Panc1 (cell line): ENCODE measurements around the gene AFF3. TPM values are rescaled to one million over a fixed set of nuclear protein-coding genes. Genes with fewer than 3 reads are reported as not detected.

Experiments used
- ATAC-seq: fragments of 200-7000 bp; cut with Tn5 transposase; 2 replicates; pipeline ENCODE4 v1.9.1; 2020; ENCODE audit warnings: mild to moderate bottlenecking, moderate library complexity
- BruUV-seq: library from RNA; stranded (reverse); fragments of 400-500 nt; replicated peaks from 2 replicates; lab custom pipeline; 2021; lab: Mats Ljungman, UMichigan
- CTCF ChIA-PET: fragments of 300-600 bp; sonication (Branson Sonifier 250); formaldehyde crosslinking; loops from one replicate; lab custom pipeline; 2022; ENCODE audit warnings: antibody characterized with exemption; lab: Charles Lee
- POLR2A ChIA-PET: fragments of 300-600 bp; sonication (Branson Sonifier 250); formaldehyde crosslinking; loops from one replicate; lab custom pipeline; 2022; ENCODE audit warnings: antibody characterized with exemption; lab: Charles Lee
- DNase-seq: peaks from one replicate; pipeline ENCODE4 v3.0.0-alpha.2; 2010; ENCODE audit warnings: low read depth, low spot score
- H3K27ac ChIP-seq: 2 replicates; pipeline ENCODE4 v1.5.1; 2011; ENCODE audit warnings: mild to moderate bottlenecking, low read length, inconsistent platforms
- H3K27me3 ChIP-seq: fragments of 200-500 bp; sonication (Bioruptor generic); 2 replicates; pipeline ENCODE4 v1.6.0; 2014; ENCODE audit warnings: low read length, inconsistent platforms; ENCODE audit not compliant: control insufficient read depth, insufficient read depth
- H3K36me3 ChIP-seq: fragments of 200-500 bp; sonication (Bioruptor generic); 2 replicates; pipeline ENCODE4 v1.5.1; 2014; ENCODE audit warnings: inconsistent platforms, mild to moderate bottlenecking, low read length, moderate library complexity; ENCODE audit not compliant: control insufficient read depth, insufficient read depth
- H3K4me1 ChIP-seq: 2 replicates; pipeline ENCODE4 v1.5.1; 2011; ENCODE audit warnings: inconsistent platforms, mild to moderate bottlenecking, low read length, moderate library complexity; ENCODE audit not compliant: control insufficient read depth, insufficient read depth
- H3K4me3 ChIP-seq, 2 experiments: 2 replicates each; pipeline ENCODE4 v1.5.1; 2011 to 2012; ENCODE audit warnings: low read depth in 2 of 2, low read length in 2 of 2, mild to moderate bottlenecking in 2 of 2, inconsistent platforms in 1 of 2, moderate library complexity in 1 of 2
- H3K9me3 ChIP-seq: fragments of 200-500 bp; sonication (Bioruptor generic); 2 replicates; pipeline ENCODE4 v1.5.1; 2014; ENCODE audit warnings: low read depth, mild to moderate bottlenecking, inconsistent platforms, low read length, moderate library complexity; ENCODE audit not compliant: control insufficient read depth, insufficient read depth
- CTCF ChIP-seq: fragments of 450-650 bp; IDR thresholded peaks from 2 replicates; pipeline ENCODE4 v1.5.1; 2017; ENCODE audit warnings: mild to moderate bottlenecking
- POLR2AphosphoS5 ChIP-seq: IDR thresholded peaks from 2 replicates; pipeline ENCODE4 v1.6.1; 2012; ENCODE audit warnings: mild to moderate bottlenecking, low read depth, low read length, moderate library complexity
- REST ChIP-seq, 2 experiments: IDR thresholded peaks; 2 replicates each; pipeline ENCODE4 v1.6.1; 2011 to 2012; ENCODE audit warnings: low read depth in 2 of 2, control low read depth in 1 of 2, low read length in 1 of 2, mild to moderate bottlenecking in 1 of 2, moderate library complexity in 1 of 2; ENCODE audit not compliant: insufficient read depth in 1 of 2
- SIN3A ChIP-seq: IDR thresholded peaks from 2 replicates; pipeline ENCODE4 v1.6.1; 2012; ENCODE audit warnings: low read depth, mild to moderate bottlenecking, low read length, moderate library complexity, borderline replicate concordance; ENCODE audit not compliant: insufficient read depth
- TCF7L2 ChIP-seq: IDR thresholded peaks from 2 replicates; pipeline ENCODE4 v1.6.1; 2011; ENCODE audit warnings: mild to moderate bottlenecking, low read depth, low read length, inconsistent platforms
- in situ Hi-C: cut with HindIII; loops from 2 replicates; pipeline ENCODE4 v1.10.0; 2016; ENCODE audit warnings: low sequenced_read_pairs, low pct_unique_long_range_greater_than_20kb
- intact Hi-C: fragments of 100-400 bp; cut with micrococcal nuclease; formaldehyde crosslinking; loops from one replicate; pipeline ENCODE4 v1.10.0; 2022; ENCODE audit not compliant: unreplicated experiment
- total RNA-seq: library from RNA; stranded (reverse); gene quantifications from one replicate; pipeline ENCODE4 v1.2.1, GENCODE V29; 2021; ENCODE audit not compliant: unreplicated experiment

The AFF3 gene
- total RNA-seq, 1 experiment from 2014 or later = 2.2 TPM

GRCh38 chr2:99640635-99641151, 501.7 kb downstream of the AFF3 start:
- ATAC-seq (no peak), DNase-seq (no peak)
- no TSS peak for BruUV-seq
- ChIA-PET POLR2A (no interaction called here), CTCF (no interaction called here)
- intact Hi-C loops = no loop called here
- in situ Hi-C loops = no loop called here
- no peak overlapping the region for H3K4me3 ChIP-seq
- no peaks in the 10 kb centered on the region for H3K27me3 ChIP-seq
- no peaks in the 10 kb centered on the region for H3K4me1 ChIP-seq
- no peaks in the 10 kb centered on the region for H3K36me3 ChIP-seq
- H3K9me3 ChIP-seq = no peaks in the 10 kb centered on the region
- TF ChIP-seq TCF7L2 = no peak
- no peak for TF ChIP-seq POLR2AphosphoS5
- no peak for TF ChIP-seq REST (IDR thresholded peaks at IDR 0.05; ENCODE audit: insufficient read depth in 1 of 2, low read depth in 2 of 2, low read length in 1 of 2)
- no peak for TF ChIP-seq SIN3A
- TF ChIP-seq CTCF = no peak
- no peak overlapping the region for H3K27ac ChIP-seq

- no peaks in the 10 kb centered on the region for H3K27me3 ChIP-seq
- no peaks in the 10 kb centered on the region for H3K36me3 ChIP-seq
- no peak overlapping the region for H3K4me3 ChIP-seq
- ChIA-PET POLR2A (no interaction called here), CTCF (no interaction called here)
- in situ Hi-C loops = no loop called here
- ATAC-seq = no peak
- DNase-seq = no peak
- no peak overlapping the region for H3K27ac ChIP-seq
- intact Hi-C loops = no loop called here
- BruUV-seq = no TSS peak
- TF ChIP-seq CTCF = no peak
- no peaks in the 10 kb centered on the region for H3K4me1 ChIP-seq
- no peaks in the 10 kb centered on the region for H3K9me3 ChIP-seq
Measured at GRCh38 chr2:99638791-99639190, 503.6 kb downstream of the AFF3 start.
